OCI-LY3 (cell line): ENCODE results near the gene LY6G6C.

ENCODE experiments used
- EZH2phosphoT487 ChIP-seq: fragments of 200-600 bp; shearing (Covaris generic); IDR thresholded peaks from 2 replicates; pipeline ENCODE4 v1.6.1; 2018; ENCODE audit warnings: antibody characterized with exemption, mixed run types, low read depth
- TF ChIP-seq, protein P1 (sequence below): fragments of 200-600, 300-600 bp; sonication (generic); IDR thresholded peaks from 2 replicates; pipeline ENCODE4 v1.5.1; 2014; ENCODE audit warnings: antibody characterized with exemption, low read length, low read depth

GRCh38 chr6:31763619-31763940, 42.0 kb upstream of the LY6G6C start:
- no peak for TF ChIP-seq EZH2phosphoT487
- TF ChIP-seq, protein P1, sequence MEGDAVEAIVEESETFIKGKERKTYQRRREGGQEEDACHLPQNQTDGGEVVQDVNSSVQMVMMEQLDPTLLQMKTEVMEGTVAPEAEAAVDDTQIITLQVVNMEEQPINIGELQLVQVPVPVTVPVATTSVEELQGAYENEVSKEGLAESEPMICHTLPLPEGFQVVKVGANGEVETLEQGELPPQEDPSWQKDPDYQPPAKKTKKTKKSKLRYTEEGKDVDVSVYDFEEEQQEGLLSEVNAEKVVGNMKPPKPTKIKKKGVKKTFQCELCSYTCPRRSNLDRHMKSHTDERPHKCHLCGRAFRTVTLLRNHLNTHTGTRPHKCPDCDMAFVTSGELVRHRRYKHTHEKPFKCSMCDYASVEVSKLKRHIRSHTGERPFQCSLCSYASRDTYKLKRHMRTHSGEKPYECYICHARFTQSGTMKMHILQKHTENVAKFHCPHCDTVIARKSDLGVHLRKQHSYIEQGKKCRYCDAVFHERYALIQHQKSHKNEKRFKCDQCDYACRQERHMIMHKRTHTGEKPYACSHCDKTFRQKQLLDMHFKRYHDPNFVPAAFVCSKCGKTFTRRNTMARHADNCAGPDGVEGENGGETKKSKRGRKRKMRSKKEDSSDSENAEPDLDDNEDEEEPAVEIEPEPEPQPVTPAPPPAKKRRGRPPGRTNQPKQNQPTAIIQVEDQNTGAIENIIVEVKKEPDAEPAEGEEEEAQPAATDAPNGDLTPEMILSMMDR: no peak
